ENCODE results near the gene CSAG2. TPM values are rescaled to one million over a fixed set of nuclear protein-coding genes. Genes with fewer than 3 reads are reported as not detected.
"Not testable (repeated sequence)": the region's sequence is repeated elsewhere in the genome, so short reads cannot be mapped to it uniquely, and the experiment has no call there.

CSAG2 gene
- total RNA-seq, 2 experiments from 2014 or later: not detected

DNA sequence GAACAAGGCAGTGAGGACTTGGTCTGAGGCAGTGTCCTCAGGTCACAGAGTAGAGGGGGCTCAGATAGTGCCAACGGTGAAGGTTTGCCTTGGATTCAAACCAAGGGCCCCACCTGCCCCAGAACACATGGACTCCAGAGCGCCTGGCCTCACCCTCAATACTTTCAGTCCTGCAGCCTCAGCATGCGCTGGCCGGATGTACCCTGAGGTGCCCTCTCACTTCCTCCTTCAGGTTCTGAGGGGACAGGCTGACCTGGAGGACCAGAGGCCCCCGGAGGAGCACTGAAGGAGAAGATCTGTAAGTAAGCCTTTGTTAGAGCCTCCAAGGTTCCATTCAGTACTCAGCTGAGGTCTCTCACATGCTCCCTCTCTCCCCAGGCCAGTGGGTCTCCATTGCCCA, 8.7 kb downstream of the CSAG2 start:
- H3K9me3 Mint-ChIP-seq, H3K27ac Mint-ChIP-seq, H3K36me3 Mint-ChIP-seq, DNase-seq, H3K27me3 Mint-ChIP-seq, H3K4me1 Mint-ChIP-seq, H3K4me3 Mint-ChIP-seq: not testable (repeated sequence)

DNA sequence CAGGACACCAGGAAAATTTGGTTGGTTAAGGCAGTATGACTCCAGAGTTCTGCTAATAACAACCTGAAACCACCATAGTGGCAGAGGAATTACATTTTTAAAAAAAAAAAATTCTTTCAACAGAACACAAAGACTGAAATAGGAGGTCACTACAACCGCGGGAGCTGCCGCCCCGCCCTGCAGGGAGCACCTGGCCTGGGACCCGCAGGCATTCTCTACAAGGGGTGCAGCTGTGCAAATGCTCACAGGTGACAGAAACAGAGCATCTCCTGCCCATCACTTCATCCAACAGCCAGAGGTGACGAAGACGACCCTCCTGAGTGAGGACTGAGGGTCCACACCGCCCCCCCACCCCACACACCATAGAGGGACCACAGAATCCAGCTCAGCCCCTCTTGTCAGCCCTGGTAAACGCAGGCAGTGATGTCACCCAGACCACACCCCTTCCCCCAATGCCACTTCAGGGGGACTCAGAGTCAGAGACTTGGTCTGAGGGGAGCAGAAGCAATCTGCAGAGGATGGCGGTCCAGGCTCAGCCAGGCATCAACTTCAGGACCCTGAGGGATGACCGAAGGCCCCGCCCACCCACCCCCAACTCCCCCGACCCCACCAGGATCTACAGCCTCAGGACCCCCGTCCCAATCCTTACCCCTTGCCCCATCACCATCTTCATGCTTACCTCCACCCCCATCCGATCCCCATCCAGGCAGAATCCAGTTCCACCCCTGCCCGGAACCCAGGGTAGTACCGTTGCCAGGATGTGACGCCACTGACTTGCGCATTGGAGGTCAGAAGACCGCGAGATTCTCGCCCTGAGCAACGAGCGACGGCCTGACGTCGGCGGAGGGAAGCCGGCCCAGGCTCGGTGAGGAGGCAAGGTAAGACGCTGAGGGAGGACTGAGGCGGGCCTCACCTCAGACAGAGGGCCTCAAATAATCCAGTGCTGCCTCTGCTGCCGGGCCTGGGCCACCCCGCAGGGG, 10.8 kb downstream of the CSAG2 start, which contains the start of gene MAGEA3:
Gene MAGEA3 (plus strand): TSS at position 843 of the 980 bp plus-strand sequence. CDS start 2,039 bp downstream, outside the sequence.
- not testable (repeated sequence) for DNase-seq, H3K27ac Mint-ChIP-seq, H3K27me3 Mint-ChIP-seq, H3K4me3 Mint-ChIP-seq, H3K36me3 Mint-ChIP-seq, H3K9me3 Mint-ChIP-seq, H3K4me1 Mint-ChIP-seq

DNA sequence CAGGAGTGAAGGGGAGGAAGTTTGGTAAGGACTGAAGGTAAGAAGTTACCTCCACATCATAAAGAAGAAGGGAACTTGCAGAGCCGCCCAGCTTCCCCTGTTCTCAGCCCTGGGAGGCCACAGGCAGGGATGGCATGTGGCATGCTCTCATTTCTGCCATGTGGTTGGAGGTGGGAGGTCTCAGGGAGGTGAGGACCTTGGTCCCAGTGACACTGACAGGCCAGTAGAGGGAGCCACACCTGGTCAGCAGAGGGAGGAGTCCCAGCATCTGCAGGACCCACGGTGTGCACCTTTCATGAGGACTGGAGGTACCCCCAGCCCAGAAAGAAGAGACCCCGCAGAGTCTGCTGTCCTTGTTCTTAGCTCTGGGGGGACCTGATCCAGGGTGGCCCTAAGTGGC, 28.1 kb downstream of the CSAG2 start:
- not testable (repeated sequence) for DNase-seq, H3K4me1 Mint-ChIP-seq, H3K27ac Mint-ChIP-seq, H3K4me3 Mint-ChIP-seq, H3K9me3 Mint-ChIP-seq, H3K36me3 Mint-ChIP-seq, H3K27me3 Mint-ChIP-seq

DNA sequence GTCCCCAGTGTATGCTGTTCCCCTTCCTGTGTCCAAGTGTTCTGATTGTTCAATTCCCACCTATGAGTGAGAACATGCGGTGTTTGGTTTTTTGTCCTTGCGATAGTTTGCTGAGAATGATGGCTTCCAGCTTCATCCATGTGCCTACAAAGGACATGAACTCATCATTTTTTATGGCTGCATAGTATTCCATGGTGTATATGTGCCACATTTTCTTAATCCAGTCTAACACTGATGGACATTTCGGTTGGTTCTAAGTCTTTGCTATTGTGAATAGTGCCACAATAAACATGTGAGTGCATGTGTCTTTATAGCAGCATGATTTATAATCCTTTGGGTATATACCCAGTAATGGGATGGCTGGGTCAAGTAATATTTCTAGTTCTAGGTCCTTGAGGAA, 34.4 kb downstream of the CSAG2 start:
- not testable (repeated sequence) for H3K36me3 Mint-ChIP-seq, H3K4me1 Mint-ChIP-seq, H3K4me3 Mint-ChIP-seq, H3K9me3 Mint-ChIP-seq, DNase-seq, H3K27me3 Mint-ChIP-seq, H3K27ac Mint-ChIP-seq

DNA sequence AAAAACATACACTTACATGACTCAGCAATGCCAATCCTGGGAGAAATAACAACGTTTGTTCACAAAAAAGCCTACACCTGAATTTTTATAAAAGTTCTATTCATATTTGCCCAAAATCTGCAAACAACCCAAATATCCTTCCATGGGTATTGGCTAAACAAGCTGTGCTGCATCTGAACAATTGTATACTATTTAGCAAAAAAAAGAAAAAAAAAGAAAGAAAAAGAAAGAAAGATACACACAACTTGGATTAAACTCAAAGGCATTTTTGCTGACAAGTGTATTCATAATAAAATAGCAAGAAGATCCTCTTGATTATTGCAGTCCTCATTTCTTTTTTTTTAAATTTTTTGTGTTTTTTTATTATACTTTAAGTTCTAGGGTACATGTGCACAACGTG, 34.9 kb downstream of the CSAG2 start:
- H3K9me3 Mint-ChIP-seq: no peaks in the 10 kb centered on the region
- no peaks in the 10 kb centered on the region for H3K4me1 Mint-ChIP-seq
- H3K4me3 Mint-ChIP-seq: no peak overlapping the region
- H3K36me3 Mint-ChIP-seq: no peaks in the 10 kb centered on the region
- no peak overlapping the region for H3K27ac Mint-ChIP-seq
- peaks cover 9% of the 10 kb centered on the region for H3K27me3 Mint-ChIP-seq
- DNase-seq: no peak

DNA sequence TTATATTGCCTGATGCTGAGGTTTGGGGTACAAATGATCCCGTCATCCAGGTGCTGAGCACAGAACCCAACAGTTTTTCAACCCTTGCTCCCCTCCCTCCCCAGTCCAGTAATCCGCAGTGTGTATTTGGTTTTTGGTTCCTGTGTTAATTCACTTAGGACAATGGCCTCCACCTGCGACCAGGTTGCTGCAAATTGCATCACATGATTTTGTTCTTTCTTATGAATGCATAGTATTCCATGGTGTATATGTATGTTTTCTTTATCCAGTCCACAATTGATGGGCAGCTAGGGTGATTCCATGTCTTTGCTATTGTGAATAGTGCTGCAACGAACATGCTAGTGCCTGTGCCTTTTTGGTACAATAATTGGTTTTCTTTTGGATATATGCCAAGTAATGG, 46.0 kb downstream of the CSAG2 start:
- H3K4me3 Mint-ChIP-seq: no peak overlapping the region
- no peak for DNase-seq
- H3K27me3 Mint-ChIP-seq: peaks cover 5% of the 10 kb centered on the region
- H3K9me3 Mint-ChIP-seq: peaks cover 7% of the 10 kb centered on the region
- no peaks in the 10 kb centered on the region for H3K36me3 Mint-ChIP-seq
- H3K27ac Mint-ChIP-seq: no peak overlapping the region
- H3K4me1 Mint-ChIP-seq: no peaks in the 10 kb centered on the region

DNA sequence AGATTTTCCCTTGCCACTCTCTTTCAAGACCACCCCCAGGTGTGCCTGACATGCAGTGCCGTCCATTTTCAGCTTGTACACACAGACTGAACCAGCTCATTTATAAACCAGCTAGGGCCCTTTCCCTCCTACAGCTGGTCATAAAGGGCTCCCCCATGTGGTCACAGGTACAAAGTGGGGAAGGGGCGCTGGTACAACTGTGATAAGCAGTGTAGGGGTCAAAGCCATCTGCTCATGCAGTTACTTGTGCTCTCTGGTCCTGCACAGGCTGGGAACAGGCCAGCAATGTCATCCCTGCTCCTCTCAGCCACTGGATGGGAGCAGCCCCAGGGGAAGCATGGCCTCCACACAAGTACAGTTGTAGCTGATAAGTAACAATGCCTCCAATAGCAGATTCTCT, 50.8 kb downstream of the CSAG2 start:
- H3K9me3 Mint-ChIP-seq: no peaks in the 10 kb centered on the region
- H3K27ac Mint-ChIP-seq: no peak overlapping the region
- no peaks in the 10 kb centered on the region for H3K4me1 Mint-ChIP-seq
- no peaks in the 10 kb centered on the region for H3K36me3 Mint-ChIP-seq
- no peak overlapping the region for H3K4me3 Mint-ChIP-seq
- H3K27me3 Mint-ChIP-seq: no peaks in the 10 kb centered on the region
- DNase-seq: no peak

Other genes with a start within 250 kb of the CSAG2 start
- gene GABRQ, start 71.4 kb downstream of the CSAG2 start, total RNA-seq: not detected
- not detected for gene MAGEA3, start 10.5 kb downstream of the CSAG2 start, total RNA-seq
- gene MAGEA2B, start 5.4 kb upstream of the CSAG2 start, total RNA-seq: not detected
- not detected for gene CSAG1, start 24.4 kb upstream of the CSAG2 start, total RNA-seq
- gene MAGEA12, start 24.5 kb upstream of the CSAG2 start, total RNA-seq: not detected
- not detected for gene MAGEA2, start 44.6 kb upstream of the CSAG2 start, total RNA-seq
- not detected for gene CSAG3, start 49.9 kb upstream of the CSAG2 start, total RNA-seq
- not detected for gene MAGEA6, start 60.4 kb upstream of the CSAG2 start, total RNA-seq
- 10 to 100 TPM; 10.2 to 11.0 TPM for gene CETN2, start 121.5 kb upstream of the CSAG2 start, total RNA-seq
- 10 to 100 TPM; 21.3 to 21.6 TPM for gene NSDHL, start 121.8 kb upstream of the CSAG2 start, total RNA-seq
- 1 to 10 TPM; 1.3 to 1.5 TPM for gene ZNF185, start 188.8 kb upstream of the CSAG2 start, total RNA-seq